ENCODE results near the gene RHBDL2.
"Not testable (repeated sequence)": the region's sequence is repeated elsewhere in the genome, so short reads cannot be mapped to it uniquely, and the experiment has no call there.

The RHBDL2 gene, protein sequence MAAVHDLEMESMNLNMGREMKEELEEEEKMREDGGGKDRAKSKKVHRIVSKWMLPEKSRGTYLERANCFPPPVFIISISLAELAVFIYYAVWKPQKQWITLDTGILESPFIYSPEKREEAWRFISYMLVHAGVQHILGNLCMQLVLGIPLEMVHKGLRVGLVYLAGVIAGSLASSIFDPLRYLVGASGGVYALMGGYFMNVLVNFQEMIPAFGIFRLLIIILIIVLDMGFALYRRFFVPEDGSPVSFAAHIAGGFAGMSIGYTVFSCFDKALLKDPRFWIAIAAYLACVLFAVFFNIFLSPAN

GRCh38 chr1:38941527-38942019 is at the start of gene RHBDL2:
TSS of gene RHBDL2 (minus strand) at chr1:38941830. CDS start at chr1:38919212, 22,618 bp downstream.
- in situ Hi-C loops (cut with MboI; ENCODE audit: low sequenced_read_pairs, unreplicated experiment) = no loop called here
- no peak for DNase-seq (ENCODE audit: low spot score)
- TF ChIP-seq, protein P1, sequence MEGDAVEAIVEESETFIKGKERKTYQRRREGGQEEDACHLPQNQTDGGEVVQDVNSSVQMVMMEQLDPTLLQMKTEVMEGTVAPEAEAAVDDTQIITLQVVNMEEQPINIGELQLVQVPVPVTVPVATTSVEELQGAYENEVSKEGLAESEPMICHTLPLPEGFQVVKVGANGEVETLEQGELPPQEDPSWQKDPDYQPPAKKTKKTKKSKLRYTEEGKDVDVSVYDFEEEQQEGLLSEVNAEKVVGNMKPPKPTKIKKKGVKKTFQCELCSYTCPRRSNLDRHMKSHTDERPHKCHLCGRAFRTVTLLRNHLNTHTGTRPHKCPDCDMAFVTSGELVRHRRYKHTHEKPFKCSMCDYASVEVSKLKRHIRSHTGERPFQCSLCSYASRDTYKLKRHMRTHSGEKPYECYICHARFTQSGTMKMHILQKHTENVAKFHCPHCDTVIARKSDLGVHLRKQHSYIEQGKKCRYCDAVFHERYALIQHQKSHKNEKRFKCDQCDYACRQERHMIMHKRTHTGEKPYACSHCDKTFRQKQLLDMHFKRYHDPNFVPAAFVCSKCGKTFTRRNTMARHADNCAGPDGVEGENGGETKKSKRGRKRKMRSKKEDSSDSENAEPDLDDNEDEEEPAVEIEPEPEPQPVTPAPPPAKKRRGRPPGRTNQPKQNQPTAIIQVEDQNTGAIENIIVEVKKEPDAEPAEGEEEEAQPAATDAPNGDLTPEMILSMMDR (IDR thresholded peaks at IDR 0.05; ENCODE audit: borderline replicate concordance, control extremely low read depth, extremely low read depth, insufficient read depth, missing control alignments) = no peak

- peak; percentile 100 for DNase-seq (ENCODE audit: low spot score)
- in situ Hi-C loops (cut with MboI; ENCODE audit: low sequenced_read_pairs, unreplicated experiment) = no loop called here
- TF ChIP-seq, protein P1 (IDR thresholded peaks at IDR 0.05; ENCODE audit: borderline replicate concordance, control extremely low read depth, extremely low read depth, insufficient read depth, missing control alignments) = no peak
Measured at GRCh38 chr1:38990738-38991637, 49.4 kb upstream of the RHBDL2 start, which contains the start of gene AKIRIN1. TSS of gene AKIRIN1 (plus strand) at chr1:38991276. CDS start at chr1:38991381, 105 bp downstream.

- in situ Hi-C loops (cut with MboI; ENCODE audit: low sequenced_read_pairs, unreplicated experiment) = no loop called here
- no peak for DNase-seq (ENCODE audit: low spot score)
- TF ChIP-seq, protein P1 (IDR thresholded peaks at IDR 0.05; ENCODE audit: borderline replicate concordance, control extremely low read depth, extremely low read depth, insufficient read depth, missing control alignments) = no peak
Measured at GRCh38 chr1:38990386-38990737, 48.7 kb upstream of the RHBDL2 start.

- TF ChIP-seq, protein P1 (IDR thresholded peaks at IDR 0.05; ENCODE audit: borderline replicate concordance, control extremely low read depth, extremely low read depth, insufficient read depth, missing control alignments) = no peak
- DNase-seq (ENCODE audit: low spot score) = no peak
- in situ Hi-C loops (cut with MboI; ENCODE audit: low sequenced_read_pairs, unreplicated experiment) = no loop called here
Measured at GRCh38 chr1:38989979-38990378, 48.3 kb upstream of the RHBDL2 start.

DNA sequence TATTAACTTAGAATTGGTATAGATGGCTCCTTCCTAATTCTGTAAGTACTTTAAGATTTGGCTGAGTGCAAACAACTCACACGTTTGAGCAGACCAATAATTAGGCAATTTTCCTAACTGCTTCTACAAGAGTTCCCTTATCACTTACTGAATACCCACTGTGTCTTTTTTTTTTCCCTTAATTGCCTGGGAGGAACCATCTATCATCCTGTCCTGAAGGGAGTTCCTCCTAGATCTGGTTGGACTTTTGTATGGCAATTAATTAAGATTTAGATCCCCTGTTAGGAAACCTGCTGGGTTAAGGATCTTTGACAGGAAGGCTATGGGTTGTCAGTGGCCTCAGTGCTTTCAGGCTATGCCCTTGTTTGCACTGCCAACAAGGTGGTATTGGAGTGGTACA is 37.8 kb upstream of the RHBDL2 start:
- DNase-seq (ENCODE audit: low spot score); in situ Hi-C loops (cut with MboI; ENCODE audit: low sequenced_read_pairs, unreplicated experiment): not testable (repeated sequence)

- in situ Hi-C loops (cut with MboI; ENCODE audit: low sequenced_read_pairs, unreplicated experiment); DNase-seq (ENCODE audit: low spot score): not testable (repeated sequence)
Measured at GRCh38 chr1:38978245-38978542, 36.6 kb upstream of the RHBDL2 start.

- in situ Hi-C loops (cut with MboI; ENCODE audit: low sequenced_read_pairs, unreplicated experiment); DNase-seq (ENCODE audit: low spot score): not testable (repeated sequence)
Measured at GRCh38 chr1:38977399-38978244, 36.0 kb upstream of the RHBDL2 start.

All from GM13976 (cell line).